Stomach (tissue), 4 donors: ENCODE measurements around the gene C19orf12.
A peak's percentile ranks its signal among the peaks of the same experiment; 100 is the strongest.

Experiments
- CTCF ChIP-seq, 7 experiments: fragments of 450-650 bp in 4 of 7; fragments of 200-600 bp in 3 of 7; sonication (generic) in 3 of 7; IDR thresholded peaks; one replicate each; pipeline ENCODE4 v1.5.1; 2016 to 2019; ENCODE audit warnings: antibody characterized with exemption in 7 of 7, control low read depth in 2 of 7, mild to moderate bottlenecking in 1 of 7
- EP300 ChIP-seq: sonication (generic); formaldehyde crosslinking; IDR thresholded peaks from one replicate; pipeline ENCODE4 v1.6.1; 2017; ENCODE audit warnings: antibody characterized with exemption
- POLR2A ChIP-seq, 4 donors: fragments of 450-650 bp; IDR thresholded peaks; one replicate each; pipeline ENCODE4 v1.6.1; 2016; ENCODE audit warnings: antibody characterized with exemption in 4 of 4, control low read depth in 2 of 4, mild to moderate bottlenecking in 1 of 4, moderate library complexity in 1 of 4
- POLR2AphosphoS5 ChIP-seq, 3 donors: sonication (generic); formaldehyde crosslinking; IDR thresholded peaks; one replicate each; pipeline ENCODE4 v1.6.1; 2016; ENCODE audit warnings: antibody characterized with exemption in 3 of 3

DNA sequence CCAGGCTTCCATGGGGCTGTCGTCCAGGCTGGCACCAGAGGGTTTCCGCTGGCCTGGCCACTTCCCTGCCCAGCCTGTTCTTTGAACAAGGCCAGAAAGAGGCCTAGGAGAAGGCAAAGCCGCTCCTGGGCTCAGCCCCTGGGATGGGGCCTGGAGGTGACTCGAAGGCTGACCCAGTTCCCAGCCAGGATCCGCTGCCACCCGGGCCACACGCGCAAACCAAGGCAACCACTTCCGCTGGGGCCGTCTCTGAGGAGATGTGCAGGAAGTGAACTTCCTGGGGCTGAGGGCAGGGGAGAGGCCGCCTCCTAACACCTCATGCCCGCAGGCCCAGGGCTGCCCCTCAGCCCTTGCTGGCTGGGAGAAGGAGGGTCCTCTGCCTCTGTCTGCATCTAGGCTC is 34.6 kb downstream of the C19orf12 start:
- TF ChIP-seq EP300 (no peak), POLR2A (IDR thresholded peaks at IDR 0.05) (no peak), CTCF (IDR thresholded peaks at IDR 0.05) (no peak), POLR2AphosphoS5 (IDR thresholded peaks at IDR 0.05) (peak in 2 of 3 donors; percentile 28 to 29)
